ENCODE results near the gene TSPAN9.

TSPAN9 gene

DNA sequence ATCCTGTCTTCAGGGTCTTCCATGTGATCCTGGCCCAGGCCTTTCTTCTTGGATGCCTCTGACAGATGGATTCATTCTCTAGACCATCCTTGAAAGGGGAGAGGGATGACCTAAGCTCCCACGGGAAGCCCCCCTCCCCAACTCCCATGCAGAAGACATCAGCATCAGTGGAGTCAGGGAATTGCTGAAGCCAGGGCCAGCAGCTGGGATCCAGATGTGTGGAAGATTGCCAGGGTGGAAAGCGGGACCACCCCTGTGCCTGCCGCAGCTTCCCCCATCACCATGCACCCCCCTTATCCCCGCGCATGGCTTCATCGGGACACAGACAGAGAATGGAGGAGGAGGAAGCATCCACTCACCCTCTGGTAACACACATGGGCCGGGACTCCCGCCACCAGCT, 230.2 kb downstream of the TSPAN9 start:
- no peak for DNase-seq

DNA sequence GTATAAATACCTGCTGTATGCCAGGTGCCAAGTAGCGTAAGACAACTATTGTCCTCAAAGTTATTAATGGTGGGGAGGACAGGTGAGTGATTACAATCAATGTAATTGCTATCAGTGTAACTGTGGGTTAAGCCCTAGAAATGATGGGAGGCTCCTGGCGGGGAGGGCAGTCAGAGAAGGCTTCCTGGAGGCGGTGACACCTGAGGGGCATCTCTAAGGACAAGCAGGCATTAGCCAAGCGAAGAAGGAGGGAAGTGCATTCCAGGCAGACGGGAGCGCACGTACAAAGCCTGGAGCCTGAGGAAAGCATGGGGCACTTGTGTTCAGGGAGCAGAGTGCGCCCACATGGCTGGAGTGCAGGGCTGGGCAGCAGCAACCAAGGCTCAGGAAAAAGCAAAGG, 230.9 kb downstream of the TSPAN9 start:
- no peak for DNase-seq

DNA sequence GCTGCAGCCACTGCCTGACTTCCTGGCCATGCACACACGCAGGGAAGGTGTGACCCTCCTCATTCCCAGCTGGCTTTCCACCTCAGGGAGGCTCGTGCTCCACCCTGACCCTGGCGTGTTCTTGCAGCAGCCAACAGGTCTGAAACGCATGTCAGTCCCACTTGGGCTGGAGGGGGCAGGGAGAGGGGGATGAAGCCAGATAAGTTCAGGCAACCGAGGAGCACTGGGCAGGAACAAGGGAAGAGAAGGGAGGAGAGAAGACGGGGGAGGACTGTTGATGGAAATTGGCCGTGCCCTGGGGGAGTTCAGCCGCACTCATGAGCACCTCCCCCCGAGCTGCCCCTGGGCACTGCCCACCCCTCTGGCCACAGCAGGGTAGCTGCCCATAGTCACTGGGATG, 231.4 kb downstream of the TSPAN9 start:
- no peak for DNase-seq

DNA sequence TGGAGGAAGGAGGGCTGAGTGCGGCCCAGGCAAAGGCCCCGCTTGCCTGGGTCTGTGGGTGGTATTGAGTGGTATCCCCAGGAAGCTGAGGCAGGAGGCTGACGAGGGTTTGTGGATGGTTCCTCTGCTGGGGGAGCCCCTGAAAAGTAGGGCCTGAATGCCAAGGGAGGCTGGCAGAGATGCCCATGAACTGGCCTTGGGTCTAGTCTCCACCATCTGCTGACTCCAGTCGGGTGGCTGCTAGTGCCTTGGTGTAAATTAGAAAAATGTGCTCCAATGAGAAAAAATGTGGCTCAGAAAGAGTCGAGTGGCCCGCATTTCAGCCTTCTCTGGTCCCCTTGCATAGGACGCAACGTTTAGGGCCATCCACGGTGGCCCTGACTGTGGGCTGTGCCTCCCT, 232.6 kb downstream of the TSPAN9 start:
- no peak for DNase-seq

DNA sequence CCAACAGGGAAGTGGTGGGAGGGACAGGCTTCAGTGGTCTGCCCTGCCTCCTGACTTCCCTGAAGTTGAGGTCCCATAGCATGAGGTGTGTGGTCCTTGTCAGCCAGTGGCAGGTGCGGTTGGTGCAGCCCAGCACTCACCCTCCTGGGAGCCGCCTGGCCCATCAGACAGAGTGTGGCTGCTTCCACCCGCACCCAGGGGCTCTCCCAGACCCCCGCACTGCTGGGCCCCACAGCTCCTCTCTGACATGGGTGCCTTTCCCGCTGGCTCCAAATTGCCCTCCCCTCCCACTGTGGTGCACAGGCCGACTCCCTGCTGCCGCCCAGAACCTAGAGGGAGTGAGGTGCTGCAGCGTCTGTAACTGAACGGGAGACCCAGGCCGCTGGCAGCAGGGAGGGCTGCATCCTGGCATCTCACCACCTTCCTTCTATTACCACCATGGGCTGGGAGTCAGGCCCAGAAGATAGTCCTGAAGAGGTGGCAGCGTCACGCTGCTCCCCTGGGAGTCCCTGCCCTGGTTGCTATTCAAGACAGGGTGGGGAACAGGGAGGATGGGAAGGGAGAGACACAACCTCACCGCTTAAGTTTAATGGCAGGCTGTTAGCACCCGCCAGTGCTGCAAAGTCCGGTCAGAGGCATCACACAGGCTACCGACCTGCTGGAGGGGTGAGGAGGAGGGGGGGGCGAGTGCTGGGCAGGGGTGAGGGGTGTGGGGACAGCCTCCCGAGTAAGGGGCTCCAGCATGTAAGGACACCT, 233.3 kb downstream of the TSPAN9 start:
- DNase-seq: no peak

DNA sequence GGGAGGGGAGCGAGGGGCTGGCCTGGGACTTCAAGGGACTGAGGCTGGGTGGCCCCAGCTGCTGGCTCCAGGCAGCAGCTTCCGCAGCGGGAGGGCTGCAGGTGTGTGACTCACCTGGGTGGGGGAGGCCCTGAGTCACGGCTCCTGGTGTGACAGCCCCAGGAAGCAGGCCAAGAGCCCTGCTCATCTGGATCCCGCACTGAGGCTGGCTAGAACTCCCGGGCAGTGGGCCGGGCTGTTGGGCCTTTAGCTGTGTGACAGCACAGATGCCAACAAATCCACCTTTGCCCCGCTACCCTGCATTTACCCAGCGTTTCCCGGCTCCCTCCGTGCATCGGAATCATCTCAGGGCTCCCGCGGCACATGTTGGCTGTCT, 233.8 kb downstream of the TSPAN9 start:
- DNase-seq: no peak

DNA sequence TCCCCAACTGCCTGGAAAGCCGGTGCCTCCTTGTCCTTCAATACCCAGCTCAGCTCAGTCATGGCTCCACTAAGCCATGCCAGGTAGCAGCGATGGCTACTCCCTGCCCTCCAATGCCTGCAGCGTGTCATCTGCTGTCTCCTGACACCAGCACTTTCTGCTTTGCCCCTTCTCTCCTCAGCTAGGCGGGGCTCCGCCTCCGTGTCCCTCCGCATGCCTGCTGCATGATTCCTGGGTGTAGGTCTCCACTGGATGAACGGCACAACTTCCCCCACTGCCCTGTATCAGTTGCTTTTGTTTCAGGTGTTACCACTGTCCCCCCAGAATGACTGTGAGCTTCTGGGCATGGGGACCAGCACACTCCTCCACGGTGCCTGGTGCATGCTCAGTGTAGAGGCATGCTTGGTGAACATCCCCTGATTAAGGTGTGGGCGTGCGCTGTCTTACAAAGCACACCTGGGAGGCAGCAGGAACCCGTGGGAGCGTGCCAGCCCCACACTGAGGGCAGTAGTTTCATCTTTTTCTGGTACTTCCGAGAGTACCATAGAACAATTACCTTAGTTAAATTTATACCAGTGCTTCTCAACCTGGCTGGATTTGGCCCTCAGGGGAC, 234.4 kb downstream of the TSPAN9 start:
- DNase-seq: no peak

DNA sequence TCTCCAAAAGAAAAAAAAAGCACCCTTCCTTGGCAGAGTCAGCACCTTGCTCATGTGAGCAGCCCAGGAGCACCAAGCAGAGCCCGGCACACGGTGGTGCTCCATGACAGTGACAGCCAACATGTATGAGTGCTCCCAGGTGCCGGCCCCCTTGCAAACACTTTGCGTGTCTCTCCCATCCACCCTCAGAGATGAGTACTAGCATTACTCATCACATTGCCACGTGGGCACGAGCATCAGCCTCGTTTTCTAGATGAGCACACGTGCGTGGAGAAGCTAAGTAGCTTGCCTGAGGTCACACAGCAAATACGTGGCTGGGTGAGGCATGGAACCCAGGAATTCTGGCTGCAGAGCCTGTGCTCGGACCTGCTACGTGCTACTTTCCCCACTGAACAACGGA, 235.9 kb downstream of the TSPAN9 start:
- no peak for DNase-seq

DNA sequence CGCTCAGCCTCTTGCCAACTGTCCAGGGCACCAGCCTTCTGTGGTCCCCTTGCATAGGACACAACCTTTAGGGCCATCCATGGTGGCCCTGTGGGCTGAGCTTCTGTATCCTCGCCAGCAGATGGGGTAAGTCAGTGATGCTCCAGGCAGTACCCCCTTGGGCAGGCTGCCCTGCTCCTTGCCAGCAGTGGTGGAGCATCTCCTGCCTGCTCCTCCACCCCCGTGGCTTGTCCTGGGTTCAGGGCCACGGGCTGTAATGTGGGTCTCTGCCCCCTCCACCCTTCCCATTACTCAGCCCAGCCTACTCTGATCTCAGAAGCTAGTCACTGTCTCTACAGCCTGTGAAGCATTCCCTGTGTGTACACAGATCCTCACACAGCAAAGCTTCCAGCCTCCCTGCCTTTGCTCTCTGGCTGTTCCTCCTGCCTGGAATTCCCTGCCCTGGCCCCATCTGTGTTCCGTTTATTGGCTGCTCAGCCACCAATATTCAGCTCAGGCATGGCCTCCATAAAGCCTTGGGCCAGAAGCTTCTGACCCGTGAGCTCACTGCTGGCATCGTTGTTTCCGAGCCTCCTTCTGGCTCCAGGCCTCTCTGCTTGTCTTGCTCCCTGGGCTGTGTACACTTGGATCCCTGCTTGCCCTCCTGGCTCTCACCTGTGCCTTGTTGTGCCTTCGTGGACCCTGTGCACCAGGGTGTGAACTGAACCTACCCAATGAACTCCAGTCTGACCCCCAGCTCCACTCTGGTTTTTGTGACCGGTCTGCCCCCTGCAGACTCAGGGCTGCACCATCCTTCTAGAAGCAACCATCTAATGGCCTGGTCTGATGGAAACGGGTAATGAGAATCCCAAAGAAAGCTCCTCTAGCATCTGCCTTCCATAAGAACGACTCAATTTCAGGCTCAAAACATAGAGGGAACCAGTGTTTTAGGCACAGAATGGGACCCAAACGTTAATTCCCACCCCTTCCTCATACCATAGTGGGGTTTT, 236.8 kb downstream of the TSPAN9 start:
- DNase-seq: peak; percentile 31

DNA sequence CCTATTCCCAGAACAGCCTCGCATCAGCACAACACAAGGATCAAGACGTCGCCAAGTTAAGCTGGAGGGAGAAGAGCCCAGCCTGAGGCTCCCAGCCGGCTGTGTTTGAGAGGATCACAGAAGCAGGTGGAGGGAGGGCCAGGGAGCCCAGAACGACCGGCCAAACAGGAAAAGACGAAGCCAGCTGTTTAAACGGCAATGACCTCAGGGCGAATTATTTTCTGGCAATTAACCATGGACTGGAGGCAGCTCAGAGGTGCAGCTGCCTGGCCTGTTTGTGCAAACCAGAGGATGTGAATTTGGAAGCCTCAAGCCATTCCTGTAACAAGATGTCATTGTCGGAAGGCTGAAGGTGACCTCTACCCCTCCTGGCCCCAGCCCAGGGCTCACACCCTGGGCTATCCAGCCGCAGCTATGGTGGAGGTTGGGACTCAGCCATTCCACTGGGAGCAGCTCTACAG, 238.1 kb downstream of the TSPAN9 start:
- DNase-seq: no peak

DNA sequence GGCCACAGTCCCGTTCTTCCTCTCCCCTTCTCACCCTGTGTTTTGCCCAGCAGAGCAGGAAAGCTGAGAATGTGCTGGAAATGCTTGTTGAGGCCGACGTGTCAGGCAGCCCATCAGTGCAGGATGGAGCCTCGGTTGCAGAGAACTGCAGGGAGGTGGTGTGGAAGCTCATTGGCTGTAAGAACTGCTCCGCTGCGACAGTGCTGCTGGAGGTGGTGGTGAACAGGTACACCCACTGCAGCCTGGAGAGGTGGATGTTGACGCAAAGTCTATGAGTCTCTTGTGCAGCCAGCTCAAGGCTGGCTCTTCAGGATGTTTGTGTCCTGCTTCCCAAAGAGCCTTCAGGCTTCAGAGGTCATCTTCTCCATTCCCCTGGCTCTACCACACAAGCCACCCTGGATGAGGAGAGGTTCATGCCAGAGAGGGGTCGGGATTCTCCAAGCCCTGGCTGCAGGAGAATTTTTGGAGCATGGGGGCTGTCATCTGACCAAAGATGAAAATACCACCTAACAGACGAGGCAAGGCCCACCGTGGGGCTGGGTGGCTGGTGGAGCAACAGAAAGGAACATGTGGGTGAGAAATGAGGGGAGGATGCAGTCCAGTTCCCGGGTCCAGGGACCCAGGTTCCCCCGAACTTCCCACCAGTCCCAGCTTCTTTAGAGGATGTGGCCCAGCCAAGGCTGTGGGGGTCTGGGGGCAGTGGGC, 239.7 kb downstream of the TSPAN9 start:
- no peak for DNase-seq

DNA sequence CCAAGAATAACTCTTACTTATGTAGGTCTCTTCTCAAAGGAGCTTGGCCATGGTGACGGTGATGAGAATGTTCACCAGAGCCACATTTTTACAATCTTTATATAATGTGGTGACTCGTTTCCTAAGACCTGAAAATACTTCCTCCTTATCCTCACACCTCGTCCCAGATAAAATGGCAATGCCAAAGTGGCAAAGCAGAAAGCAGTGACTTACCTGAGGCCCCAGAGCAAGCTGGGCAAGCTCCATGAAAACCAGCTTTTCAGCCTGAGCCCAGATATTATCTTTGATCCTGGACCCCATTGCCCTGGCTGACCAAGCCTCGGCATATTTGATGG, 240.3 kb downstream of the TSPAN9 start:
- no peak for DNase-seq

DNA sequence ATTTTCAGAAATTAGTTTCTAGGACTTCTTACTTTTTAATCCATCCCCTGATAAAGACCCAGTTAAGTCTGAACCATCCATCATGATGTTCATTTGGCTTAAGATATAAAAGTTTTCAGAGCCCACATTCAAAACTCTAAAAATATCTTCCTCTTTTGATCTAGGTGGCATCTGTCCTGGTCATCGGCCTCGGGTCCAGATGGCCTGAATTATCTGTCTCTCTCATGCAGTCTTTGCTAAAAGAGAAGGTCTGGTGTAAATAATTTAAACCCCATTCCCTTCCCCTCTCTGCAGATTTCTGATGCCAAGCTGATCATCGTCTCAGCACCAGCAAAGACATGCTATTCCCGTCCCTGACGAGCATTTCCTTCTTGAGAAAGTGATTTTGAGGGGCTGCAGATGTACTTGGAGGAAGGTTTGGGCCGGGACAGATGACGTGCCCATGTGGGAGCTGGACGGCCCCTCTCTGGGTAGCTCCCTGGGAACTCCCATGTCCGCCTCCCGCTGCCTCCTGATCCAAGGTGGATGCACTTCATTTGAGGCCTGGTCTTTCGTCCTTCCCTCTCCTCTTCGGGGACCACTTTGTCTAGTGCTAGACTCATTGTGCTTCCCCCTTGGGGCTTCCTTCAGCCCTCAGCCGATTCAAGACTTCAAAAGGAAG, 240.8 kb downstream of the TSPAN9 start:
- no peak for DNase-seq

DNA sequence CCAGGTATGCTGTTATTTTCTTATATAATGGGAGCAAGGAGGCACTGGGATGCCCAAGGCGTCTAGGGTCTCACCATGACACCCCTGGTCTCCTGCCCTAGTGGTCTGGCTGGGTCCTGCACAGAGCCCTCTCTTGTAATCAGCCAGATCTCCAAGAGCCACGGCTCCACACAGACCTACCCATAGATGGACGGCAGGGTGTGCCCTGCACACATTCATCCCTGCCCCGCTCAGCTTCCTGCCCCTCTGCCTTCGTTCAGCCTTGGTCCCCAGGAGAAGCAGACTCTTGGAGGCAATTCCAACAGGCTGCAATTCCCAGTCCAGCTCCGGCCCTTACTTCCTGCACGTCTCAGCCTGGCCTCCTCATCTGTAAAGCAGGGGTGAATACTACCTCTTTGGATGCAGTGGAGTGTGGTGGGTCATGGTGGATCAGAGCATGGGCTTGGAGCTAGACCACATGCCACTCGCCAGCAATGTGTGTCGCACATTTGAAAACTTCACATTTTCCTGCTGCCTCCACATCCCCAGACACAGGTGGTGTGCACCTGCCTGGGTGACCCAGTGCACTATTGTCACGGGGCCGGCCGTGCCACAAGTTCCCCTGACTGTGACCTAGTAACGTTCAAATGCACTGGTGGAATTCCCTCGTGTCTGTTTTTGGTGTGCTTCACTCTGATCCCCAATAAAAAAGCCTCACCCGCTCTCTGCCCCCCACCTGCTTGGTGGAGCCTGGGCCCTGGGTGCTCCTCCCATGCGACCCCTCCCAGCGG, 242.7 kb downstream of the TSPAN9 start:
- no peak for DNase-seq

DNA sequence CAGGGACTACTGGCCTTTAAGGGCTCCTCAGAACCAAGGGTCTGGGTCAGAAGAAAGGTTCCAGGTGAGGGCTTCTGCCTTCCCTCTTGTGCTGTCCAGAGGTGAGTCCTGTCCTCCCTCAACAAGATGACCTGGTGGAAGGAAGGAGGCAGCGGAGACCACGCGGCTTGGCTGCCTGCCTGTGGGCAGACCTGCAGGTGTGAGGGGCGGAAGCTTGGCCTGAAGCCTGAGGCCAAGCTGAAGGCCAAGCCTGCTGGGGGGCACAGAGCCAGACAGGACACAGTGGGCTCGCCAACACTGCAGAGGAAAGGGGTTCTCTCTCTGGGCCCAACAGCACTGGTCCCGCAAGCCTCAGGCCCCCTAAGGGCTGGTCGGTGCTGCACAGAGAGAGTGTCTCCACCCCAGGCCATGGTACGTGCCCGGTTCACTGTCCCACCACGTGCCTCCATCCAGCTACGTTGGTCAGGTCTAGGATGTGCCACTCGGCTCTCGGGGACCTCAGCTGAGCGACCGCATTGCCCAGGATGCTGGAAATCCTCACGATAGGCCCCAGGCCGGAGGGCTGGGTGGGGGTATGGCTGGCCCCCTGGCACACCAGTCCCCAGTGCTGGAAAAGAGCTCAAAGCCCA, 243.8 kb downstream of the TSPAN9 start:
- no peak for DNase-seq

DNA sequence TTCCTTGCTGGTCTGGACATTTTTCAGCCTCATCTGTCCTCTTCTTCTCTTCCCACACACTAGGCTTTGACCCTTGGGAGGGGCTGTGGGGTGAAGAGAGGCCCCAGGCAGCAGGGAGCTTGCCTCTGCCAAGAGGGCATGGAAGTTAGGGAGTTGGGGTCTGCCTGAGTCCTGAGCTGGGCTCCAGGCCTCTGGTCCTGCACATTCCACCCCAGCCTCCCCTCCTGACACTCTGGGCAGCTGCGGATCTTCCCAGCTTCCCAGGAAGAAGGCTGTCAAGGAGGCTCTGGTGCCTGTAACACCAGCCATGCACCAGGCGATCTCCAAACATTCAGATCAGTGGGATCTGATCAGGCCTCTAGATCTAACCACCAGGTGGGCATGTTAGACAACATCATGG, 244.7 kb downstream of the TSPAN9 start:
- no peak for DNase-seq

DNA sequence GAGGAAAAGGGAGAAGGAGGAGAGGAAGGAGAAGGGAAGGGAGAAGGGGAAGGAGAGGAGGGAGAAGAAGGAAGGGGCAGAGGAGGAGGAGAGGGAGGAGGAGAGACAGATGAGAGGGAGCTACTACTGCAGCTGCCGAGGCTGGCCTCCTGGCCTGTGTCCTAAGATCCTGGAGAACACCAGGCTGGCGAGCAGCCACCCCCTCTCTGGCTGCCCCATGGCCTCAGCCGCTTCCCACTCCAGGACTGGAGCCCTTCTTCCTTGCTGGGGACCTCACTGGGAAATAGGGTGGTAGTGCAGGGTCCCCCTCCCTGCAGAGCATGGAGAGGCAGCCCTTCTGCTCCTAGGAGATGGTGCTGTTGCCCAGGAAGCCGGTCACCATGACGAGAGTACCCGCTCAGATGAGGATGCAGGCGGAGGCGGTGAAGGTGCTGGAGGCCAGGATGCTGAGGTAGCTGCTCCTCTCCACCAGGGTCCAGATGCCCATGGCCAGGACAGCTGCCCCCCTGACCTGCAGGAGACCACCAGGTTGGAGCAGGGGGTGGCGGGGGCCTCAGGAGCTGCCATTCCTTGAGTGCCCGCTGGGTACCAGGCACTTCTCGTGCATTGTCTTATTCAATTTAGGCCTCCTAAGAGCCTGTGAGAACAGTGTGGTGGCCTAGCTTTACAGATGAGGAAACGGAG, 246.0 kb downstream of the TSPAN9 start:
- DNase-seq: no peak

DNA sequence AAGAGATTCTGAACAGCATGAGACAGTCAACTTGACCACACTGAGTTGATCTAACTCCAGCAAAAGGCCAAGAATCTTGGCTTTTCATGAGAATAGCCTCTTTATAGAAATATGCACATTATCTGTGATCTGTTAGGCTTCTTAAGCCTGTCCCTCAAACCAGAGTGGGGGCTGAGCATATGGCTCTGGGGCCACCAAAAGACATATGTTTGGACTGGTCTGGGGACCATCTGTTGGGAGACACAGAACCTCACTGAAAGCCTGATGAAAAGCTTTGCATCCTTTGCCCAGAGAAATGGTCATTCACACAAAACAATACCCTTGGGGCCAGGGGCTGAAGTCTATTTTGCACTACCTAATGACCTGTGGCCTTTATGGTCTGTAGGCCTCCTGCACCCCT, 248.6 kb downstream of the TSPAN9 start:
- no peak for DNase-seq

DNA sequence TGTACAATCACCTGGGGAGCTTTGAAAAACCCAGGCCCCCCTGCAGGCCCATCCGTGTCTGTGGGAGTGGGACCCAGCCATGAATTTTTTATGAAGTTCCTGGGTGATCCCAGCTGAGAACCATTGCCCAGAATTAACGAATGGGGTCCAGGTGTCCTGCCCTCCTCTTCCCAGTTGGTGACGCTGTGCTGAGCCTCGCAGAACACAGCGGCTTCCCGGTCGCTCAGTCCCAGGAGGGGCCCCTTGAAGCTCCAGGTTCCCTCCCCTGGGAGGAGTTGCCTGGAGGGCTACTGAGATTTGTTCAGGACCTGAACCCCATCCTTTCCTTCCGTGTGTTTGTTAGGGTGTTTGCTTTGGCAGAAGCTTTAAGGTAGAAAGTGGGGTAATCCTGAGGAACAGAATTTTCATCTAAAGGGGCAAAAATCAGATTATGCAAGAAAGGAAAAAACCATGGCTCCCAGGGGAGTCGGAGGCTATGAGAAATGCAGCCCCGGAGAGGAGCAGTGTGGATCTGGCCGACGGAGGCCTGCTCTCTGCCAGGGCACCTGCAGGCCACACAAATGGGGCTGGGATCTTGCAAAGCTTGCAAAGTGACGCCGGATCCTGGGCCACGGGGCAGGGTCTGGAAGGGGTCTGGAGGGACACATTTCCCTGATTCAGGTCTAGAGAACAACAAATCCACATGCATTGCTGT, 249.1 kb downstream of the TSPAN9 start:
- DNase-seq: no peak
